NCI-H1930 (cell line): Measurements from ENCODE around the gene RGP1.
A peak's percentile ranks its signal among the peaks of the same experiment; 100 is the strongest.

Source experiments
- DNase-seq, 2 experiments: peaks; one replicate each; lab custom pipeline; 2025; lab: John Stamatoyannopoulos, UW

RGP1 gene

DNA sequence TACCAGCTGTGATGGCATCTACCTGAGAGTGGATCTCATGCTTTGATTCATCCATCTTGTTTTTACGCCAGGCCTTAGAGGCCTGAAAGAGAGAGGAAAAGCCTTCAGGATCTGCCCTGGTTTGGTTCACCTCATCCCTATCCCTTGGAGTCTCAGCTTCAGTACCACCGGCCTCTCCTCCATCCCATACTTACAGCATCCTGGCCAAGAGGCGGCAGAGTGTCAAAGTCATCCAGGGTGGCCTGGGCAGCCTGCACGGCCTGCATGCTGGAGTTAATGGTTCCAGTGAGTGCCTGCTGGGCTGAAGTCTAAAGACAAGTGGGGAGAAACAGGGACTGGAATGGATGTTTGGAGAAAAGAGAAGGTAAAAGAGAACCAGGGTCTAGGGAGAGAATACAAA is 29.5 kb upstream of the RGP1 start:
- DNase-seq = no peak

DNA sequence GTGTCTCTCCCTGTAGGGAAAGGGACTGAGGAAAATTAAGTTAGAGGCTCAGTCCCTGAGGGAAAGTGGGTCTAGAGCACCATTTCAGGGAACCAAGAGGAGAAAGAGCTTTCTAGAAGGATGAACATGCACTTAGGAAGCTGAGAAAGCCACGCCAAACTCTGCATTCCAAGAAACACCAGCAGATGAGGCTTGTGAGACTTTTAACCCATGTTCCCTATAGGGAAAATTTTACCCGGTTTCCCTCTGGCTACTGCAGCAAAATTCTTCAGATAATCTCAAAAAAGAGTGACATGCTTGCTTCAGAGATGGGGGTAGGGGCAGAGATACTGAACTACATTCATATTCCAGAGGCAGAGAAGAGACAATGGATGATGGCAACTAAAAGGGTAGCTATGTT is 25.7 kb upstream of the RGP1 start:
- DNase-seq = no peak

GRCh38 chr9:35723908-35724307 is 25.2 kb upstream of the RGP1 start:
- DNase-seq = no peak

DNA sequence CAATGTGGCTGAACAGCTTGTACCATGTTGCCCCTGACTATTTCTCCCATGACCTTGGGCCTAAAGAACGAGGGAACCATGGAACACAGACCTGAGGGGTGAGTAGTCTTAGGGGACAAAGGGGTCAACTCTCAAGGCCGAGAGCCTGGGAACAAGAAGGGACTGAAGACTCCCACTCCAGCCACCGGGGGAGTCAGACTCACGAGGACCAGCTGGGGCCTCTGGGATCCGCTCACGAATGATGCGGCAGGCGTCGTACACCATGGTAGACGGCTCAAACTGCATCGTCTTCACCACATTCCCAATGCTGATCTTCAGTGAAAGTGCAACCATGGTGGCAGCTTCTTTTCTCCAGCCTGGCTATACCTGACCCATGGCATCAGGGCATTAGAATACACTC is 23.7 kb upstream of the RGP1 start:
- DNase-seq = no peak

DNA sequence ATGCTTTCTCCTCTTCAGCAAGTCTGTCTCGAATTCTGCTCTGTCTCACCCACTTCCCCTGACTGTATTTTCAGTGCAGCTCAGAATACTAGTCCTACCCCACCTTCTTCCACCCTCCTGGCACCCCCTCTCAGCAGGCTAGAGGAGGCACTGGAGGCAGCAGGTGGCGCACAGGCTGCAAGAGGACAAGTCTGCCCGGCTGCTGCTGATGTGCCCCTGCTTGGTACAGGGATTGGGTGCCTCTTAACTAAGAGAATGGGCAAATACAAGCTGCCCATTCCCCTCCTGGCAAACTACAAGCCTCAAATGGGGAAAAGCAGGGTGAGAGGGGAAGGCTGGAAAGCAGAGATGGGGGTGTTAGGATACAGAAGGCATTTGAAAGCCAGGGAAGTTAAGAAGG is 22.2 kb upstream of the RGP1 start:
- DNase-seq = no peak

- DNase-seq = no peak
These were observed 21.4 kb upstream of the RGP1 start for GRCh38 chr9:35727676-35728040.

- no peak for DNase-seq
These were observed 20.8 kb upstream of the RGP1 start for GRCh38 chr9:35728041-35728971.

GRCh38 chr9:35729101-35729500 is 20.0 kb upstream of the RGP1 start:
- no peak for DNase-seq

DNA sequence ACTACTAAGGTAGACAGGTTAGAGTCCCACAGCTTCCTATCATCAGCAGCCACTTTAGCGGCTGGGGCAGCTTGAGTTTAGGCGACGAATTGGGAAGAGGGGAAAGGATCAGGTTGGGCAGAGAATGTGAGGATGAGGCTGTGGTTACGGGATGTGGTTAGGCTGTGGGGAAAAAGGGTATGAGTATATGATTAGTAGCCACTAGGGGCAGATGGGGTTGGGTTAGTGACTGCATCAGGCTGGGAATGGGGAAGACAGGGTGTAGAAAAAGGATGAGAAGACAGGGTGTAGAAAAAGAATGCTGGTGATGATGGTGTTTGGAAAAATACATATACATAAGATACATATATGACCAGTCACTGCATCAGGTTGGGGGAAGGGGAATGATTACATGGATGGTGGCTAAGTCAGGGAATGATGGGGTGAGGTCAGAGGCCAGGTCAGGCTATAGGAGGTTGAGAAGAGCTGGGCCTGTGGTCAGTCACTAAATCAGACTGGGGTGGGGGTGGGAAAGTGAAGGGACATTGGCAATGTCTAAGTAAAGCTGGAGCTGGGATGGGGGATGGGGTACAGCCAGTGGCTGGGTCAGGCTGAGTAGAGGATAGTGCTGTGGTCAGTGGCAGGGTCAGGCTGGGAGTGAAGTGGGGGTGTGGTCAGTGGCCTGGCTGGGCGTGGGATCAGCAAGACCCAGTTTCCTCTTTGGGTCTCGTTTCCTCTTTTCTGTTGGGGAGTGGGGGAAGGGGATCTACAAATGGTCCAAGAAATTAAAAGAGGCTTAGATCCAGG is 19.2 kb upstream of the RGP1 start:
- no peak for DNase-seq

GRCh38 chr9:35730486-35730854 is 18.6 kb upstream of the RGP1 start:
- no peak for DNase-seq

DNA sequence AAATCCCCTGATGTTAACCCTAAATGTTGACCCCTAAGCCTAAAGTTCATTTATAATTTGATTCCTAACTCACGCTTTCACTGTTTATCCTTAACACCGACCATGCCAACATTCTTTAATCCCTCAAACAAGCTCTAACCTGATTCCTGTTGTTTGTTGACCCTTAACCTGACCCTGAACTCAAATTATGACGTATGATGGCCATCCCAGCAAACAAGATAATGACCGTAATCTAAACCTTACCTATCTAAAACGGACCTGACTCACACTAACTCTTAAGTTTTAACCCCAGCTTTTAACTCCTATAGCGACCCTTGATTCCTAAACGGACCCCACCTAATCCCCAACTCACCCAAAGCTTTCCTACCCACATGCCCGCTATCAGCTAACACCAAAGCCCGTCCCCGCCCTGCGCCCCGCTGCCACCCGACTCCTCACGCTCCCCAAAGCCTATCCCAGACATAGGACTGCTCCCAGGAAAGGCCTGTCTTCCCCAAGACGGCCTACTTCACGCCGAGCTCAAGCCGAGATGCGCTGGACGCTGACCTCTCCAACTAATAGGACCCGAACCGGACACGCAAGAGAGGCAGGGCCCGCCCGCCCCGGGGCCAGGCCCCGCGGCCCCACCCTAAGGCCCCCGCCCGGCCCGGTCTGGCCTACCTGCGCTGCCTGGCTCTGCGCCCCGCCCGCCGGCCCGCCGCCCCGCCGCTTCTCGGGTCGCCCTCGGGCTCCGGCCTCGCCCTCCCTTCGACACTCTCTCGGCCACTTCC is 17.5 kb upstream of the RGP1 start:
- no peak for DNase-seq

- DNase-seq = peak; percentile 100
These were observed 16.8 kb upstream of the RGP1 start, which contains the start of the genes CREB3 and TLN1 for GRCh38 chr9:35732185-35732799. Gene CREB3, plus strand, starts transcription at chr9:35732666. Its CDS starts 107 bp downstream, at chr9:35732773. Gene TLN1, minus strand, starts transcription at chr9:35732195. Its CDS starts 6,501 bp downstream, at chr9:35725694.

DNA sequence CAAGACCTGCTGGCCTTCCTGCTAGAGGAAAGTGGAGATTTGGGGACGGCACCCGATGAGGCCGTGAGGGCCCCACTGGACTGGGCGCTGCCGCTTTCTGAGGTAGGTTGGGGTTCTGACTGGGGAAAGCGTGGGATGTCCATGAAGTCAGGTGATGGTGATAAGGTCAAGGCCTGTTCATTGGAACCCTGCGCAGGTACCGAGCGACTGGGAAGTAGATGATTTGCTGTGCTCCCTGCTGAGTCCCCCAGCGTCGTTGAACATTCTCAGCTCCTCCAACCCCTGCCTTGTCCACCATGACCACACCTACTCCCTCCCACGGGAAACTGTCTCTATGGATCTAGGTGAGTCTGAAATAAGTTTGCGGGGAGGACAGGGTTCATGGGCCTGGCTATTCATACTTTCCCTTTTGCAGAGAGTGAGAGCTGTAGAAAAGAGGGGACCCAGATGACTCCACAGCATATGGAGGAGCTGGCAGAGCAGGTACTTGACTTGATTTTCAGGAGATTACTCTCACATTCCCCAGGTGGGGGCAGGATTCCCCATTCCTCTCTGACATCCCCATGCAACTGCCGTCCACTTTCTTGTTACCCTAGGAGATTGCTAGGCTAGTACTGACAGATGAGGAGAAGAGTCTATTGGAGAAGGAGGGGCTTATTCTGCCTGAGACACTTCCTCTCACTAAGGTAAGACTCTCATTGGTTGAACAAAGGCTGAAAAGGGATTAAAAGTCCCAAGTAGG is 16.1 kb upstream of the RGP1 start:
- DNase-seq = peak; percentile 4 to 38

DNA sequence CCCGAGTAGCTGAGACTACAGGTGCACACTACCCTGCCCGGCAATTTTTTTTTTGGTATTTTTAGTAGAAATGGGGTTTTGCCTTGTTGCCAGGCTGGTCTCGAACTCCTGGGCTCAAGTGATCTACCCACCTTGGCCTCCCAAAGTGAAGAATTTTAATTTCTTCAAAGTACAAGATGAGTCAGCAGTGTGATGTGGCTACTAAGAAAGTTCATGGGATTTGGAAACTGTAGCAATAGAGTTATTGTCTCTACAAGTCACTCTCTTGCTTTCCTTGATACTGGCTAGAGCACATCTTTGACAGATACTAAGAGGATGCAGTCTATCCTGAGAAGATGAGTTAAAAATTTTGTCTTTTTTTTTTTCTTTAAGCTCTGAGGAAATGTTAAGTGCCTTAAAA is 15.0 kb upstream of the RGP1 start:
- DNase-seq = no peak

DNA sequence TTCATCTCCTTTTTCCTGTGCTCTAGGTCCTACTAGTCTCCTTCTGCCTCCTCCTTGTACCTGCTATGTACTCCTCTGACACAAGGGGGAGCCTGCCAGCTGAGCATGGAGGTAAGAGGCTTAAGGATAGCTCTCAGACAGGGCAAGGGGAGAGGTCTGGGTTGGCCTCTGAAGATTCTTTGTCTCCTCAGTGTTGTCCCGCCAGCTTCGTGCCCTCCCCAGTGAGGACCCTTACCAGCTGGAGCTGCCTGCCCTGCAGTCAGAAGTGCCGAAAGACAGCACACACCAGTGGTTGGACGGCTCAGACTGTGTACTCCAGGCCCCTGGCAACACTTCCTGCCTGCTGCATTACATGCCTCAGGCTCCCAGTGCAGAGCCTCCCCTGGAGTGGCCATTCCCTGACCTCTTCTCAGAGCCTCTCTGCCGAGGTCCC is 12.9 kb upstream of the RGP1 start:
- DNase-seq = peak; percentile 45 to 46

- no peak for DNase-seq
These were observed 11.9 kb upstream of the RGP1 start for GRCh38 chr9:35737143-35737542.

DNA sequence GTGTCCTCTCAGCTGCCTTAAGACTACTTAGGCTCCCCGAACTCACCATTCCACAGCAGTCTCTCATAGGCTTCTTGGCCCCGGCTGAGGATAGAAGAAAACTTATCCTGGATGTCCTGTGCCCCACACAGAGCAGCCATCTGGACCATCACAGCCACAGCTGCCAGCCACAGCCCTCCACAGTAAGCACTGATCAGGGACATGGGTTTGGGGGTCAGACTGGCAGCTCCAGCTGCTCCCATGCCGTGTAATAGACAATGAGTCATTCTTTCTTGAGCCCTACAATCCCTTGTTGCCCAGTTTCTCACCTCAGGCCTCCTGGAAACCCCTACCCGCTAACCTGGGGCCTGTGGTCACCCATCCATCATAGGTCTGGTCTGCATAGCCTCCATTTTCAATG is 10.9 kb upstream of the RGP1 start:
- DNase-seq = no peak

DNA sequence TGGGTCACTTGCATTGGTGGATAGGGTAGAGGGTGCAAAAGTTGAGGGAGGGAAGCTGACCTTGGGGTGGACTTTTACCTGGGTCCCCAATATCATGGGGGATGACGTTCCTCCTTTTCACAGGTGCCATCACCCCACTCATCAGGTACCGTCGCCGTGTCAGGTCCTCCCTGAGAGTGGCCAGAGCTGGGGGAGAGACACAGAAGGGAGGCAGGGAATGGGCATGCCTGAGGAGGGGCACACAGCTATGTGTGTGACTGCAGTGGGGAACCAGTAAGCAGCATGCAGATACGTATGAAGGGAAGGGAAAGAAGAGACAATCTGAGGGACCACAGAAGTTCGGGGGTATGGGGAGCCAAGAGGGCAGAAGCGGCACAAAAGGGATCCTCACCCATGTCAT is 10.2 kb upstream of the RGP1 start:
- DNase-seq = no peak

DNA sequence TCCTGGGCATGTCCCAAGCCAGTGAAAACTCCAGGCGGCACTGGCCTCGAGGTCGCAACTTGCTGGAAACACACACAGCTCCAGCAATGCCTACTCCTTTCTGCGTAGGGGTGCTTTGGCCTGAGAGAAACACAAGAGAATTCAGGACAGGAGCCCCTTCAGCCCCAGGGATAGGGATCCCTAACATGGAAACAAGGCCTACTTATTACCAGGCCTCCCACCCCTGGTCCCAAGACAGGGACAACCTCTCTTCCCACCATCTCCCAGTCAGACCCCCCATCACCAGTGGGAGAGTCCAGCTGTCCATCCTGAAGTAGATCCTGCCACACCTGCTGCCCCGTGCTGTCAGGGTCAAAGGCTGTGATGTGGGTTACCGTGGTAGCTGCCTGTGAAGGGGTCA is 8.8 kb upstream of the RGP1 start:
- no peak for DNase-seq

GRCh38 chr9:35741740-35742139 is 7.3 kb upstream of the RGP1 start:
- DNase-seq = no peak

DNA sequence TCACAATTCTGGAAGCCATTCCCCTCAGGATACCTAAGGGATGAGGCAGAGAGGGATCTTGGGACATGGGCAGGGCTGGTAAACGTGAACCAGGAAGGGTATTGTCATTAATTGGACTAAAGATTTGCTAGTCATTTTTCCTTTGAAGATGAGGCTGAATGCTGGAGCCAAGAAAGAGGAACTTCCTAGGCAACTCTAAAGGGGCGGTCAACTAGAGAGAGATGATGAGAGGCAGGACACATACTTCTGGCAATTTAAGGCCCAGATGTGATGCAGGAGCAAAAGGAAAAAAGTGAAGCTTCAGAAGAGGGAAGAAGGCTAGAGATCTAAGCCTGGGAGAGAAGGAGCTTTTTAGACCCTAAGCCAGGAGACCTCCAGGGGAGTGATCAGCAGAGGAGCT is 5.6 kb upstream of the RGP1 start:
- no peak for DNase-seq
